ENCODE data around the gene SLC6A7.

Gene SLC6A7

DNA sequence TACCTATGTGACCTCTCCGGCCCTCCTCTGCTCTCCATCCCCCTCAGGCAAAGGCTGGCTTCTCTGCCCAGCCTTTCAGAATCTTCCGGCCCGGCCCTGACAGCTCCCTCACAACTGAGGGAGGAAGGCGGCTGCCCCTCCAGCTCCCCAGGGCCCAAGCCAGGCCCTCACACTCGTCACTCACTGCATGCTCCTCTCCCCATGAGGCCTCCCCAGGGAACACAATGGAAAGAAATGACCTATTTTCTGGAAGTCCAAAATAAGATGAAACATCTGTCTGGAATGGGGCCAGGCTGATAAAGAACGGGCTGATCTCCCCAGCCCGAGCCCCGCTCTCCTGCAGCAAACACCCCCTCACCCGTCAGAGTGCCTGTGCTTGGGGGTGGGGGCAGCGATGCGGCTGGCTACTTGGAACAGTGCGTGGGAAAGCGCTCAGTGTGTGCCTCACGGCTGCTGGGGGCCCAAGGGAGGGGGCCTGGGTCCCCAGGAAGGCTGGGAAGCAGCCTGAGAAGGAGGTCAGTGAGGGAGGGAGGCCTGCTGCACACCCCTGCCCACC, 45.5 kb upstream of the SLC6A7 start:
- H4K8ac ChIP-seq (ENCODE audit: low read length), result peak overlapping the region; percentile 99
- peak overlapping the region; percentile 100 for H2AK5ac ChIP-seq (ENCODE audit: low read length, severe bottlenecking)
- H3K4me3 ChIP-seq (ENCODE audit: insufficient read depth in 1 of 2, low read depth in 1 of 2, low read length in 2 of 2), result peak overlapping the region in 1 of 2 experiments; percentile 69
- 8% methylated on average over 7 of the region's 14 CpGs for WGBS
- H3K9me3 ChIP-seq (ENCODE audit: control insufficient read depth, low read length), result no peaks in the 10 kb centered on the region
- H3K27ac ChIP-seq (ENCODE audit: low read length, poor library complexity, severe bottlenecking), result peak overlapping the region; percentile 92
- H3K23ac ChIP-seq (ENCODE audit: low read length in 2 of 2), result peak overlapping the region in 1 of 2 experiments; percentile 60
- peak overlapping the region; percentile 98 for H2BK12ac ChIP-seq (ENCODE audit: low read length in 2 of 2)
- H2BK5ac ChIP-seq (ENCODE audit: low read depth, low read length, poor library complexity, severe bottlenecking), result peak overlapping the region; percentile 94
- H2BK120ac ChIP-seq (ENCODE audit: low read depth, low read length), result peak overlapping the region; percentile 96
- DNase-seq, result peak; percentile 81
- peaks cover 15% of the 10 kb centered on the region for H3K79me1 ChIP-seq (replicated peaks; ENCODE audit: low read length, poor library complexity, severe bottlenecking)
- peak overlapping the region; percentile 45 for H3K4me2 ChIP-seq (ENCODE audit: low read length, poor library complexity, severe bottlenecking)
- peak overlapping the region; percentile 94 for H2BK15ac ChIP-seq (ENCODE audit: low read depth, poor library complexity, severe bottlenecking)
- H2AFZ ChIP-seq (ENCODE audit: low read depth, low read length), result no peak overlapping the region
- H3K18ac ChIP-seq (ENCODE audit: low read depth in 1 of 2, low read length in 2 of 2), result peak overlapping the region; percentile 96 to 99
- H3K14ac ChIP-seq (ENCODE audit: low read length in 2 of 2), result peak overlapping the region; percentile 9 to 87
- H3K27me3 ChIP-seq (ENCODE audit: control insufficient read depth in 1 of 2, insufficient read depth in 1 of 2, low read length in 2 of 2), result no peaks in the 10 kb centered on the region
- H3K36me3 ChIP-seq (ENCODE audit: control insufficient read depth in 1 of 2, insufficient read depth in 2 of 2, low read depth in 1 of 2, low read length in 2 of 2), result peaks cover 25 to 71% of the 10 kb centered on the region in 2 experiments
- H3K4ac ChIP-seq (ENCODE audit: low read depth in 1 of 2, low read length in 2 of 2), result peak overlapping the region; percentile 97 to 99
- H3K4me1 ChIP-seq (ENCODE audit: control insufficient read depth, insufficient read depth, low read depth, low read length), result peaks cover 76% of the 10 kb centered on the region
- peak overlapping the region; percentile 99 for H4K91ac ChIP-seq (ENCODE audit: low read length)
- peak overlapping the region; percentile 82 for H3K9ac ChIP-seq (ENCODE audit: low read length)

DNA sequence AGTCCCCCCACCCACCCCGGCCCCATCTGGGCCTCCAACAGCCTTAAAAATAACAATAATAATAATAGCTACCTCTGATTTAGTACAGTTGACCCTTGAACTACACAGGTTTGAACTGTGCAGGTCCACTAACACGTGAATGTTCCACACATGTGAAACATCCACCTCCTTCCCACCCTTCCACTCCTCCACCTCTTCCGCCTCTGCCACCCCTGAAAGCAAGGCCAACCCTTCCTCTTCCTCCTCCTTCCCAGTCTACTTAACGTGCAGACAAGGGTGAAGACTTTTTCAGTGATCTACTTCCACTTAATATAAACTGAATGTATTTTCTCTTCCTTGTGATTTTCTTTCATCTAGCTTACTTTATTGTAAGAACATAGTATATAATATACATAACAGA, 45.0 kb upstream of the SLC6A7 start:
- peak overlapping the region; percentile 2 to 85 for H2BK12ac ChIP-seq (ENCODE audit: low read length in 2 of 2)

DNA sequence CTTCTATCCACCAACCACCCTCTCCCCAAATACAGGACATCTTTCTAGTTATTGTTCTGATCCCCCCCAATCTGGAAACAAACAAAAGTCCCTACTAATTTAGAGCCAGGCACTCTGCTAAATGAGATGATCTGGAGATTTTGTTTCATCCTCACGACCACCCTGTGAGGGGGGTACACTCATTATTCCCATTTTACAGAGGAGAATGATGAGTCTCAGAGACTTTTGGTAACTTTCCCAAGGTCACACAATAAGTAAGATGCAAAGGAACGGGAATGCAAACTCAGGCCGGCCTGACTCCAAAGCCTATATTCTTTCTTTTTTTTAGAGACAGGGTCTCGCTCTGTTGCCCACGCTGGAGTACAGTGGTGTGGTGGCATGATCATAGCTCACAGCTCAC, 43.6 kb upstream of the SLC6A7 start:
- Histone ChIP-seq H4K8ac (ENCODE audit: low read length) (no peak overlapping the region), H3K4me2 (ENCODE audit: low read length, poor library complexity, severe bottlenecking) (no peak overlapping the region), H2AFZ (ENCODE audit: low read depth, low read length) (no peak overlapping the region), H3K36me3 (ENCODE audit: control insufficient read depth in 1 of 2, insufficient read depth in 2 of 2, low read depth in 1 of 2, low read length in 2 of 2) (peaks cover 41 to 72% of the 10 kb centered on the region in 2 experiments), H3K23ac (ENCODE audit: low read length in 2 of 2) (no peak overlapping the region), H3K4ac (ENCODE audit: low read depth in 1 of 2, low read length in 2 of 2) (no peak overlapping the region), H3K79me1 (replicated peaks; ENCODE audit: low read length, poor library complexity, severe bottlenecking) (peaks cover 21% of the 10 kb centered on the region), H3K18ac (ENCODE audit: low read depth in 1 of 2, low read length in 2 of 2) (peak overlapping the region in 1 of 2 experiments; percentile 35), H2BK15ac (ENCODE audit: low read depth, poor library complexity, severe bottlenecking) (no peak overlapping the region), H2BK12ac (ENCODE audit: low read length in 2 of 2) (no peak overlapping the region), H2BK120ac (ENCODE audit: low read depth, low read length) (no peak overlapping the region), H4K91ac (ENCODE audit: low read length) (no peak overlapping the region), H3K9ac (ENCODE audit: low read length) (peak overlapping the region; percentile 82), H3K14ac (ENCODE audit: low read length in 2 of 2) (no peak overlapping the region), H3K9me3 (ENCODE audit: control insufficient read depth, low read length) (no peaks in the 10 kb centered on the region), H2BK5ac (ENCODE audit: low read depth, low read length, poor library complexity, severe bottlenecking) (no peak overlapping the region), H3K27me3 (ENCODE audit: control insufficient read depth in 1 of 2, insufficient read depth in 1 of 2, low read length in 2 of 2) (no peaks in the 10 kb centered on the region), H3K27ac (ENCODE audit: low read length, poor library complexity, severe bottlenecking) (no peak overlapping the region), H3K4me1 (ENCODE audit: control insufficient read depth, insufficient read depth, low read depth, low read length) (peaks cover 68% of the 10 kb centered on the region), H3K4me3 (ENCODE audit: insufficient read depth in 1 of 2, low read depth in 1 of 2, low read length in 2 of 2) (peak overlapping the region in 1 of 2 experiments; percentile 70), H2AK5ac (ENCODE audit: low read length, severe bottlenecking) (peak overlapping the region; percentile 91)
- DNase-seq, result no peak
- 98% methylated on average over 3 of the region's 5 CpGs for WGBS

More for the DNA sequence above, 45.0 kb upstream of the SLC6A7 start:
- Histone ChIP-seq H4K8ac (ENCODE audit: low read length) (peak overlapping the region; percentile 99), H3K9ac (ENCODE audit: low read length) (peak overlapping the region; percentile 82), H4K91ac (ENCODE audit: low read length) (peak overlapping the region; percentile 99), H3K9me3 (ENCODE audit: control insufficient read depth, low read length) (no peaks in the 10 kb centered on the region), H2BK120ac (ENCODE audit: low read depth, low read length) (peak overlapping the region; percentile 96), H3K4me2 (ENCODE audit: low read length, poor library complexity, severe bottlenecking) (no peak overlapping the region), H2AK5ac (ENCODE audit: low read length, severe bottlenecking) (no peak overlapping the region), H2BK15ac (ENCODE audit: low read depth, poor library complexity, severe bottlenecking) (no peak overlapping the region), H3K23ac (ENCODE audit: low read length in 2 of 2) (no peak overlapping the region), H3K4ac (ENCODE audit: low read depth in 1 of 2, low read length in 2 of 2) (peak overlapping the region in 1 of 2 experiments; percentile 99), H3K79me1 (replicated peaks; ENCODE audit: low read length, poor library complexity, severe bottlenecking) (peaks cover 17% of the 10 kb centered on the region), H3K36me3 (ENCODE audit: control insufficient read depth in 1 of 2, insufficient read depth in 2 of 2, low read depth in 1 of 2, low read length in 2 of 2) (peaks cover 30 to 74% of the 10 kb centered on the region in 2 experiments), H3K14ac (ENCODE audit: low read length in 2 of 2) (no peak overlapping the region), H3K18ac (ENCODE audit: low read depth in 1 of 2, low read length in 2 of 2) (peak overlapping the region; percentile 96 to 99), H3K4me3 (ENCODE audit: insufficient read depth in 1 of 2, low read depth in 1 of 2, low read length in 2 of 2) (peak overlapping the region in 1 of 2 experiments; percentile 69), H3K27ac (ENCODE audit: low read length, poor library complexity, severe bottlenecking) (peak overlapping the region; percentile 92), H2BK5ac (ENCODE audit: low read depth, low read length, poor library complexity, severe bottlenecking) (no peak overlapping the region), H3K4me1 (ENCODE audit: control insufficient read depth, insufficient read depth, low read depth, low read length) (peaks cover 75% of the 10 kb centered on the region), H3K27me3 (ENCODE audit: control insufficient read depth in 1 of 2, insufficient read depth in 1 of 2, low read length in 2 of 2) (no peaks in the 10 kb centered on the region), H2AFZ (ENCODE audit: low read depth, low read length) (no peak overlapping the region)
- no peak for DNase-seq
- 31% methylated on average over 3 of the region's 4 CpGs for WGBS

DNA sequence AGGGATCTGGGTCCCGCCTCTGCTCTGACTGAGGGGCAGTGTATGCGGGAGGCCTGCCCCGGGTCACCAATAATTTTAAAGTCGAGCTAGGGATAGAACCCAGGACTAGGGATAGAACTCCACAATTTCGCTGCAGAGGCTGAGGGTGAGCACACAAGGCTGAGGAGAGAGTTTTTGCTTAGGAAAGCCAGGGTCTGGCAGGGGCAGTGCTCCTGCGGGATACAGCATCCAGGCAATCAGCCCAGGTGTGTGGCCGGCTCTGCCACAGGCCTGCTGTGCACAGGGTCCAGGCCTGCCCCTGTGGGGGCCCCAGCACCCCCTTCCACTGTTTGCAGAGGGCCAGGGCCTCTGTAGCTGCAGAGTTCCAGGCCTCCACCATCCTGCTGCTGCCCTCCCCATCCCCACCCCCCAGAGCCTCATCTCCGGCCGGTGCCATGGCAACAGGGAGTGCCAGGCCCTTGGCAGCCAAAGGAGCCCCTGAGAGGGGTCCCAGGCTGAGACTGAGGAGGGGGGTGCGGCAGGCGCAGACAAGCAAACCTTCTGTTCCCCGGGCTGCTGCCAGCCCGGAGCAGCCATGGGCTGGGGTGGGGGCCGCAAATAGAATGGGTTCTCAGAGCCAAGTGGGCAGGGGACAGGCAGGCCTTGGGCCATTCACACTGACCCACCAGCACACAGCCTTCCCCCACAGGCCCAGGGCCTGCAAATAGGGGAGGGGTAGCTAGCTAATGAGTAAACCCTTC, 42.8 kb upstream of the SLC6A7 start:
- Histone ChIP-seq H4K91ac (ENCODE audit: low read length) (peak overlapping the region; percentile 66), H3K9me3 (ENCODE audit: control insufficient read depth, low read length) (no peaks in the 10 kb centered on the region), H3K79me1 (replicated peaks; ENCODE audit: low read length, poor library complexity, severe bottlenecking) (peaks cover 21% of the 10 kb centered on the region), H2AFZ (ENCODE audit: low read depth, low read length) (no peak overlapping the region), H3K27me3 (ENCODE audit: control insufficient read depth in 1 of 2, insufficient read depth in 1 of 2, low read length in 2 of 2) (no peaks in the 10 kb centered on the region), H3K36me3 (ENCODE audit: control insufficient read depth in 1 of 2, insufficient read depth in 2 of 2, low read depth in 1 of 2, low read length in 2 of 2) (peaks cover 44 to 67% of the 10 kb centered on the region in 2 experiments), H2BK5ac (ENCODE audit: low read depth, low read length, poor library complexity, severe bottlenecking) (no peak overlapping the region), H3K4me2 (ENCODE audit: low read length, poor library complexity, severe bottlenecking) (no peak overlapping the region), H4K8ac (ENCODE audit: low read length) (peak overlapping the region; percentile 71), H3K4me1 (ENCODE audit: control insufficient read depth, insufficient read depth, low read depth, low read length) (peaks cover 63% of the 10 kb centered on the region), H2BK15ac (ENCODE audit: low read depth, poor library complexity, severe bottlenecking) (peak overlapping the region; percentile 96), H3K14ac (ENCODE audit: low read length in 2 of 2) (peak overlapping the region in 1 of 2 experiments; percentile 71), H3K4ac (ENCODE audit: low read depth in 1 of 2, low read length in 2 of 2) (peak overlapping the region; percentile 26 to 77), H3K4me3 (ENCODE audit: insufficient read depth in 1 of 2, low read depth in 1 of 2, low read length in 2 of 2) (peak overlapping the region in 1 of 2 experiments; percentile 70), H3K23ac (ENCODE audit: low read length in 2 of 2) (peak overlapping the region in 1 of 2 experiments; percentile 60), H2BK12ac (ENCODE audit: low read length in 2 of 2) (peak overlapping the region in 1 of 2 experiments; percentile 76), H2BK120ac (ENCODE audit: low read depth, low read length) (peak overlapping the region; percentile 91), H3K9ac (ENCODE audit: low read length) (peak overlapping the region; percentile 82), H3K27ac (ENCODE audit: low read length, poor library complexity, severe bottlenecking) (no peak overlapping the region), H2AK5ac (ENCODE audit: low read length, severe bottlenecking) (peak overlapping the region; percentile 91), H3K18ac (ENCODE audit: low read depth in 1 of 2, low read length in 2 of 2) (peak overlapping the region; percentile 30 to 72)
- no peak for DNase-seq
- WGBS, result 91% methylated on average over 13 of the region's 14 CpGs
